NOMO-1 treated with dmso at 0.1 percent for 144 hours (cell line): ENCODE results near the gene SPATA13.

ENCODE experiments used
- DNase-seq: peaks from one replicate; lab custom pipeline; 2025; ENCODE audit not compliant: unreplicated experiment; lab: John Stamatoyannopoulos, UW

SPATA13 gene

DNA sequence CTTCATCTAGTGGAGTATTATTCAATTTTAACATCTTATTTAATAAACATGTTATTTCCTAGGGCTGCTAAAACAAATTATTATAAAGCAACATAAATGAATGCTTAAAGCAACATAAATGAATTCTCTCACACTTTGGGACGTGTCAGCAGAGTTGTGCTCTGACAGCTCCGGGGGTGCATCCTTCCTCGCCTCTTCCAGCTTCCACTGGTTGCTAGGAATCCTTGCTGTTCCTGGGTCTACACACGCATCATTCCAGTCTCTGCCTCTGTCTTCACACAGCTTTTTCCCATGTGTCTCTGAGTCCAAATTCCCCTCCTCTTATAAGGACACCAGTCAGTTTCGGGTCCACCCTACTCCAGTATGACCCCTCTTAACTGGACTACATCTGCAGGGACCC, 21.6 kb upstream of the SPATA13 start:
- DNase-seq: no peak

DNA sequence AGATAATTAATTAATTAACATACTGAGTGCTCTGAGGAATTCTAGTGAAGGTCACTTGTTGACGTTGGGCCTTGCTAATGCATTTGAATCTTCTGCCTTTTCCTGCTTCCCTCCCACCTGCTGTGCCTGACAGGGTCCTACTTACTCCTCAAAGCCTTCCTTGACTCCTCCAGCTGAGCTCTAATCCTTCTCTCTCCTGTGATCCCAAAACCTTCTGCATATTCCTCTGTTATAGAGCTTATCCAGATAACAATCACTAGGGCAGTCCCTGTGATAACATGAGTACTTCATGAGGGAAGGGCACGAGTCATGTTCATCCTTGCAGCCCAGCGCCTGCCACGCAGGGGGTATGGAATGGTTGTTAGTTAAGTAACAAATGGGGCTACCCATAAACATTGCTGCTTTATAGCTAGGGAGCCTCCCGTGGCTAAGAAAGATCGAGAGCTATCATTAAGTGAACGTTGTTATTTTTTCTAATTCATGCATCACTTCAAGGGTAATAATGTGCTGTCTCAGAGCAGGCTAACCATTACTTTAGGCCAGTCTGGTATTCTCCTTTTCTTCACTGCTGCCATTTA, 19.1 kb upstream of the SPATA13 start:
- DNase-seq: no peak

DNA sequence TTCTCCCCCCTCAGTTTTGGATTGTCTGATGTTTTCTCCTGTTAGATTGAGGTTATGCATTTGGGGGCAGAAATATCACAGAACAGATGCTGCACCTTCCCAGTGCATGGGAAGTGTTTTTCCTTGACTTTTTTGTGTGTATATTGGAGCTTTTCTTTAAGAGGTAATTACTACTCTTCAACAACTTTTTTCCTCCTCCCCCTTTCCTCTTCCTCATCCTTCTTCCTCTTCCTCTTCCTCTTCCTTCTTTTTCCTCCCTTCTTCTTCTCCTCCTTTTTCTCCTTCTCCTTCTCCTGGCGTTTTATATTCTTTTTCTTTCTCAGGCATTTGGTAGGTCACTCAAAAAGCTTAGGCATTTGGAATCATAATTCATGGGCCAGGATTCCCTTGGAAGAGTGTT, 18.1 kb upstream of the SPATA13 start:
- no peak for DNase-seq

DNA sequence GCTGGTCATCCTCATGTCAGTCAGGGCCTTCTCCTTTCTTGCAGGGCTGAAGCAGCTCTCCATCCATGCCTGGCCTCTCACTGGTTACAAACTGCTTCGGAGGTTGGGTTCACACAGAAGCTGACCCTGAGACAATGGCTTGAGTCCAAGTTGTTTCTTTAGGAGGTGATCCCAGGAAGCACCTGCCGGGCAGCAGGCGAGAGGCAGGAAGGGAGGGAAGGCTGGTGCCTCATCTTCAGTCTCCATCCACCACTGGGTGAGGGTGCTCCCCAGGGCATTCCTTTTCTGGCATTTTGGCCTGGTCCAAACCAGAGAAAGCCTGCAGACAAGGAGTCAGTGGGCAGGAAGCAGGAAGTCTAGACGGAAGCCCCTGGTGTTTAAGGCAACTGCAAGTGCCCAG, 17.6 kb upstream of the SPATA13 start:
- DNase-seq: no peak

DNA sequence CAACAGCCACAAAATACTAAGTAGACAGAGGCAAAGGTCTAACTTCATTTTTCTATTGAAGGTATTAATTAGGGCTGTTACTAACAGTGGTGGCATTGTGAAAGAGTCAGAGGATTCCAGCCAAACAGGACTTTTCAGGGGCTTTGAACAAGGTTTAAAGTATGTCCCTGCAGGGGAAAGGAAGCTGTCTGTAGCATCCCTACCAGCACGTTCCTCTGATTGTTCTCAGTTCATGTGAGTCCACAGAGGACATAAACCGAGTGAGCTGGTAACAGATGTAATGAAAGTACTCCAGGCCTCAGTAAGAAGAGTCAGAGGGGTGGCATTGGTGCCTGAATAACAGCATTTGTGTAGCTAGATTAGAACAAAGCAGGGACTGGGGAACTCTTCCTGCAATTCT, 15.3 kb upstream of the SPATA13 start:
- DNase-seq: no peak

DNA sequence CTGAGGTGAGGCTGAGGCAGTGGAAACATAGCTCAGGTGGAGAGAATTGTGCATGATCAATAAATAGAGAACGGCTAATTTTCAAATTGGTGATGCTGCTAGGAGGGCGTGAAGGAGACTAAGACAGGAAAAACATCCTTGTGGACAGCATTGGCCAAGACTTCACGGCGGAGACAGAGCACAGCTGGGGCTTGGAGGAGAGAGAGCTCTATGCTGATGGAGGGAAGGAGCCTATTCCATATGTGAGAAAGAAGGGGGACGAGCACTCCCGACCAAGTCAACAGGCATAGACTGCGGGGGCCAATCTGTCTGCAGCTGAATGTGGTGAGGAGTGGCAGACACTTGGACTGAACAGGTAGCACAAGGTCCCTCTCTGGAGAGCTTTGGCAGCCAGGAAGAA, 14.8 kb upstream of the SPATA13 start:
- no peak for DNase-seq

DNA sequence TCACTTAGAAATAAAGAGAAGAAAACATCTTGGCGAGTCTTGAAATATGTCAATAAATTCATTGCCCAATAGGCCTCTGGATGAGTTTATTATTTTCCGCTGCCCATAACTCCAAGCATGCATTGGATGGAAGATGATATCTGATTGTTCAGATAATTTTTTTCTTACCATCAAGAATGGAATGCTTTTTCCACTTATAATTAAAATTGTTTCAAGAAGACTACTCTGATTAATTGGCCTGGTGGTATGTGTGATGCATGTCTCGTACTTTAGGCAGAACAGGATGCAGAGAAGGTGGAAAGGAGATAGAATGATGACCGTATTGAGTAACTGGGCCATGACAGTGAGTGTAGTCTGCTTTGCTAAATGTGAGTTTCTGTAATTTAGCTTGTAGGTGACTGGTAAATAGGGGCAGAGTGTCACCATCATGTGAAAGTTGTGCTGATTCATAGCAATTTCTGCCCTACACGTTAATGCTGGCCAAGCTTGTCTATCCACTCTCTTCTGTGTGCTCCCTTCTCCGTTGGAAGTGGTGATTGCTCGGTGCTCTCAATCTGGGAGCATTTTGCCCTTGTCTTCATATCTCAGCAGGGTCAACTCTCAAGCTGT, 13.5 kb upstream of the SPATA13 start:
- DNase-seq: no peak

DNA sequence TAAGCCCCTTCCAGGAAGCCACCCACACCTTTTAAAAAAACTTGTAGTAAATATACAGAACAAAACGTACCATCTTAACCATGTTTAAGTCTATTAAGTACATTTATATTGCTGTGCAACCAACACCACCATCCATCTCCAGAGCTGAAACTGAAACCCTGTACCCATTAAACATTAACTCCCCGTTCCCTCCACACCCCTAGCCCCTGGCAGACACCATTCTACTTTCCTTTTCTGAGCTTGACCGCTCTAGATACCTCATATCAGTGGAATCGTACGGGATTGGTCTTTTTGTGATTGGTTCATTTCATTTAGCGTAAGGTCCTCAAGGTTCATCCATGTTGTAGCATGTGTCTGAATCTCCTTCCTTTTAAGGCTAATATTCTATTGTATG, 13.0 kb upstream of the SPATA13 start:
- DNase-seq: no peak

DNA sequence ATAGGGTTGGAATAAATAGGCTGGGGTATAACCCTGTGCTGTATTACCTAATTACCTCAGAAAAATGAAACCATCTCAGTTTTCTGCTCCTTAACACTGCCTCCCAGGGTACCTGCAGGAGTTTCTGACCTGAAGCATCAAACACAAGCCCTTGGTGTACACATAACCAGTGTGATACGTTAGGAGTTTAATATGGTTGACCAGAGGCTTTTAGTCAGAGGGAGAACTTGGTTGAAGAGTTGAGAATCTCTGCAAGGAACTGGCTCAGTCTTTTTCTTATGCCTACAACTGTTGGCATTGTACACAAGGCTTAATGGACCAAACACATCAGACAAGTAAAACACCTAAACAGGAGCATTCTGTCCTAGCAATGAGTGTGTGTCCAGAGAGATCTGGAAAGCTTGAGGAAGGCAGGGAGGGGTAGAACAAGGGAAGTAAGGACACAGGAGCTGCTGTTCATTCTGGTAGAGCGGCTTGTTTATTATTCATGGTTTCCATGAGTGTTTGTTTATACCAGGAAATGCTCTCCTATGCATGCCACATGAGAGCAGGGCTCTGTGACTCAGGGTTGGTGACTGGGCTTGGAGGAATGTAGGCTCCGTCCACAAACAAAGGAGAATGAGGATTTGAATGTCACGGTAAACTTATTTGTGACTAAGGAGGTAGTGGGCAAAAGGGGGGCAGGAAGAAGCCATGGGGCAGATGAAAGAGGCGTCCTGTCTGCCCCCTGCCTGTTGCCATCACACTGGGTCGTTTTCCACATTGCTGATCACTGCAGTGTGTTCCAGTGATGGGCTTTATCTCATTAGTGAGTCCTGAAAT, 11.9 kb upstream of the SPATA13 start:
- no peak for DNase-seq

DNA sequence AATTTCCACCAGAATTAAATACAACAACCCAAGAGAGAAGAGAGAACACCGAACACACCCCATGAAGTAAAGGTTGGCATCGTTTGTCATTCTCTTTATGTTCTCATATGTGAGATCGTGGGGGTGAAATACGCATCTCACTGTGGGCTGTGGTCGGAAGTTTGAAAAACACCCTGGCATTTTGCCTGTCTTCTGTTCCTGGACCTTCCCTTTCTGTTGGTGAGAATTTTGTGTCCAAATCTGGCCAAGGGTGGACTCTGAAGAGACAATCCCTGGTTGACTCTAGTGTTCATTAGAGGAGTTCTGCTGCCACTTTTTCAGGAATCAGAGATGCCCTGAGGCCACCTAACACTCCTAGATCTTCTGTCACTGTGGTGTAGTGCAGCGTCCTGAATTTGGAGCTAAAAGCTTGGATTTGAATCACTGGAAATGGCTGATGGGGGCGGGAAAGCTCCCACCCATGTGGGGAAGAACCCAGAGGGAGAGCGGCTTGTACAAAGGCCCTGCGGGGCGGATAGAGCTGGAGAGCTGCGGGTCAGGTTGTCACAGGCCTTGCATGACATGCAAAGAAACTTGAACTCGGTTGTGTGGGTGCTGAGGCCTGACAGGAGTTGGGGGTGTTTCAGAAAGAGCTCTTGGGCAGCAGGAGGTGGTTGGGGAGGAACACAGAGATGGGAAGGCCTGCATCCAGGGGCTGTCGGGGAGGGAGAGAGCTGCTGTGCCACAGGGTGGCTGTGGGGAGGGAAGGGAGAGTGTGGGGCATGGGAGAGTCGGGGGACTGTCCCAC, 11.1 kb upstream of the SPATA13 start:
- no peak for DNase-seq

DNA sequence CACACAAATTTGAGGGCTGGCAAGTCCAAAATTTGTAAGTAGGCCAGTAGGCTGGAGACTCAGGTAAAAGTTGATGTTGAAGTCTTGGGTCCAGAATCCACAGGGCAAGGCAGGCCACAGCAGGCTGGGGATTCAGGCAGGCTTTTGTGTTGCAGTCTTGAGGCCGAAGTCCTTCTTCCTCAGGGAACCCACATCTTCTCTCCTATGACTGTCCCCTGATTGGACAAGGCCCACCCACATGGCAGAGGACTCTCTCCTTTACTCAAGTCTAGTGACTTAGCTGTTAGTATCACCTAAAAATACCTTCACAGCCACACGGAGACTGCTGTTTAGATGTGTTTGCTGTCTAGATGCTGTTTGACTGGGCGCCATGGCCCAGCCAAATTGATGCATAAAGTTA, 9.9 kb upstream of the SPATA13 start:
- DNase-seq: no peak

DNA sequence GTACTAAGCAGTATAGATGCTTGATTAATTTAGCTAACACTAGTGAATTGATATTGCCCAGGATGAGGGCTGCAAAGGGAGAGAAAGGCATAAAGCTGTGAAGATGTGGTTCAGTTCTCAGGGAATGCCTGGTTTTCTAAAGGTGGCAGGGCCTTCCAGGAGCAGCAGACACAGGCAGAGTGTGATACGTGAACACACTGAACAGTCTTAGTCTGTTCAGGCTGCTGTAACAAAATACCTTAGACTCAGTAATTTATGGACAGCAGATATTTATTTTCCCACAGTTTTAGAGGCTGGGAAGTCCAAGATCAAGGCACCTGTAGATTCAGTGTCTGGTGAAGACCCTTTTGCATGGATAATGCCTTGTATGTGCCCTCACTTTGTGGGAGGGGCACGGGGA, 8.7 kb upstream of the SPATA13 start:
- no peak for DNase-seq

DNA sequence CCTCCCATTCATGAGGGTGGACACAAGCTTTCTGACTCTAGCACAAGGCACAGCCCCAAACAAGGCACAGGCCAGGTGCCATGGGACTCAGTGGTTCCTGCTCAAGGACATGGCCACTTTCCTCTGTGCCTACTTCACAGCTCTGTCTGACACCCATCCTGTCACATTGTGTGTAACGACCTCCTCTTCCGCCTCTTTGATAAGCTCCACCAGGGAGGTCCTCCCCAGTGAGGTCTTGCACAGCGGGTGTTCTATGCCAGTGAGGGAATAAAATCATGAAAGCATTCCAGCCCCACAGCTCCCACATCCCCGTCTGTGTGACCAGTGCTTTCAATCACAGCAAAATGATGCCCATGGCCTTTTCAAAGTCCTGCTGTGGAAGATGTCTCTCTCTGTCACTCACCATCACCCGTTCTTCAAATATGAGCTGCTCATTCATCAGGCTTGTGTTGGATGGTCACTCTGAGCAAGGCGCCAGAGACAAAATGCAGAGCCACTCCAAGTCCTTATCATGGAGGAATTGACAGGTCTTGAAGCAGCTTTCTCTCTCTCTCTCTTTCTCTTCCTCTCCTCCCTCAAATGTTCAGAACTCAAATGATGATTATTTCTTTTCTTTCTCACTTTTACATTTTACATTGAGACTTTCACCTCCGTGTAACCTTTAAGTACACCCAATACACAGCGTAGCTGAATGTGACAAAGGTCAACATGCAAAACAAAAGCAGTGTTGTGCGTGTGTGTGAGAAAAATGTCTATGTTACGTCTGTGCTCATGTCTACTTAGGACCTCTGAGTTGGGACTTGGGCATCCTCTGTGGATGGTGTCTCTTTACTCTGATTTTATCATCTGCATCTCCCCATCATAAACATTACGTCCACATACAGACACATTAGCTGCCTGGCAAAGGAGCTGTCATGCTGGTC, 8.0 kb upstream of the SPATA13 start:
- no peak for DNase-seq

DNA sequence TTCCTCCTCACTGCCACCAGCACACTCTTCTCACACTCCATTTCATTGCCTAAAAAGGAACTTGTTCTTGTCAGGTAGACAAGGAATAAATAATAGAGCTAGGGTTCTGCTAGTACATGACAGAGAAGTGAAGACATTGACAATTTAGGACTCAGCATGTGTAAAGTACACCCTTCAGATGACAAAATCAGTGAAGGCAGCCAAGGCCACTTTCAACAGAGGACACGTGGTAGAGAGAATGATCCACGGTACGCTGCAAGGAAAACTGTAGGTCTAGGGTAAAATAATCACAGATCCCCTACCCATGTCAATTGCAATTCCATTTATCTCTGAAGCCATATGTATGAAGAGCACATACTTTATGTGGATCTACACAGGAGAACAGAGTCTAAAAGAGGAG, 7.2 kb upstream of the SPATA13 start:
- no peak for DNase-seq

DNA sequence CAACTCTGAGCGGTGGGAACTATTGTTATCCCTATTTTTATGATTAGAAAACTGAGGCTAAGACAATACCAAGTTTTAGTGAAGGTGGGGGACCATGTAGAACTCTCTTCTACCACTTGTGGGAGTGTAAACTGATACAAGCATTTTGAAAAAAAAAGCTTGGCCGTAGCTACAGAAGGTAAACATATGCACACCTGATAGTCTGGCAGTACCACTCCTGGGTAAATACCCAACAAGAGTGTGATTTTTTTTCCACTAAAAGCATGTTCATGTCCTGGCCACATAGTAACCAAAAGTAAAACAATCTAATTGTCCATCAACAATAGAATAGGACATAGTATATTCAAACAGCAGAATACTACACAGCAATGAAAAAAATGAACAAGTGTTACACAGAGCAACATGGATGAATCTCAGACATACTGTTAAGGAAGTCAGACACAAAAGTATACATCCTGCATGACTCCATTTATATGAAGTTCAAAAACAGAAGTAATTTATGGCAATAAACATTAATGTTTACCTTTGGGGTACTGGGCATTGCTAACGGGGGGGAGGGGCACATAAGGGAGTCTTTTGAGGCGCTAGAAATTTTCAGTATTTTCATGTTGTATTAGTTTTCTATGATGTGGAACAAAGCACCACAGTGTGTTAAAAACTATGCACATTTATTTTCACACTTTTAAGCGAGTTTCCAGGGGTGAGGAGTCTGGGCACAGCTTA, 6.4 kb upstream of the SPATA13 start:
- DNase-seq: no peak

DNA sequence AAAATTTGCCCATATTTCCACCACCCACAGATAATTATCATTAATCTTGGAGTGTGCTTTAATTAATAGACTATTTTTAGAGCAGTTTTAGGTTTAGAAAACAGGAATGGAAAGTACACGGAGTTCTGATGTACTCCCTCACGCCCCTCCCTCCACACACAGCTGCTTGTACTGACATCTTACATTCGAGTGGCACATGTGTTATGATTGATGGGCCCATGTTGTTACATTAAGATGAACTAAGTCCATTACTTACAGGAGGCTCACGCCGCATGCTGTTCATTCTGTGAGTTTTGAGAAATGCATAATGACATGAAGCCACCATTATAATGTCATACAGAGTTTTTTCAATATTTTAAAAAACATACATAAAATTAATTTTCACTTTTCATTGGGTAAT, 1.2 kb upstream of the SPATA13 start:
- DNase-seq: no peak

DNA sequence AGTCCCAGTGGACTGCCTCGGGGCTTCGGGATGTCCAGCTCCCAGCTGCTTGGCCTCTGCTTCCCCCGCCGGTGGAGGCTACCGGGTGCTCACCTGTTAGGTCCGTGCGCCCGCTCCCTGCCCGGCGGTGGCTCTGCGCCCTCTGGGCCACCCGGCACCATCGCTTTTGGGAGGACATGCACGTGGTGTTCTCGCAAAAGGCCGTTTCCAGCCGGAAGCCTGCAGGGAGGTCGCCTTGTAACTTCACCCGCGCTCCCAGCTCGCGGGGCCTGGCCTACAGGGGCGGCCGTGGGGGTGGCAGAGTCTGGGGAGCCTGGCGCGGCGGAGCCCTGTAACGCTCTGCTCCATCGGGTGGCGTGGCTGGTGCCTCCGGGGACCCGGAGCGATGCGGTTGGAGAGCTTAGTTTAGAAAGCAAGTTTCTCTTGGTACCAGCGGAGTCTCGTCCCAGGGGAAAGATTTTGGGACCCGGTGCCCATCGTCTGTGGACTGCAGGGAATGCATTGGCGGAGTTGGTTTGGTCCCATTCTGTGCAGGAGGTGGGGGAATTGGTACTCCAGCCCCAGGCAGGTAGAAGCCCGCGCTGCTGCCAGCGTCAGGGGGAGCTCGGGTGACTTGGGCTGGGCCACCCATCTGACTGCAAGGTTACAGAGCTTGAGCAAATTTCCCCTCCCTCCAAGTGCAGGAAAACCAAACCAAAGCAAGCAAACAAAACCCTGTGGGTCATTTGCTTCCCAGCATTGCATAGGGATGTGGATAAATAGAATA, 673 bp downstream of the SPATA13 start:
- DNase-seq: peak; percentile 1

DNA sequence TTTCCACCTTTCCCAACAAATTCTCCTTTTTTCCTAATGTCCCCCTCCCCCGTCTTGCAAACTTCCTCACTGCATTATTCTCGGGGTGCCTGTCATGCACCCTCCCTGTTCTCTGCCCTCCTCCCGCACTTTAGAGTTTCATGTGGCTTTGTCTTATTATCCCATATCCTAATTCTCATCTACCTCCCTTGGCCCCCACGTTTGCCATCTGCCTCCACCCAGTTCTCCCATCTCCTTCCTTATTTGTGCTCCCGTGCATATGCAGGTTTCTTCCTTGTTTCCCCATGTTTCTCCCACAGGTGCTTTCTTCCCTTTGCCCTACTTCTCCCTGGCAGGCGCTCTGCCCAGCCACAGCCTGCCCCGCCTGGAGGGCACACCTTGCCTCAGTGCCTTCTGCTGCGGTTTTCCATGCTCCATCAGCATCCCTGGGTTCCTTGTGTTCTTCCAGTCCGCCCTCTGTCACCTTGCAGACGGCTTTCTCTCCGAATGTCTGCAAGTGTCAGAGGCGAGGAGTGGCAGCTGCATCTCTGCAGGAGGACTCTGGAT, 1.5 kb downstream of the SPATA13 start:
- DNase-seq: no peak

DNA sequence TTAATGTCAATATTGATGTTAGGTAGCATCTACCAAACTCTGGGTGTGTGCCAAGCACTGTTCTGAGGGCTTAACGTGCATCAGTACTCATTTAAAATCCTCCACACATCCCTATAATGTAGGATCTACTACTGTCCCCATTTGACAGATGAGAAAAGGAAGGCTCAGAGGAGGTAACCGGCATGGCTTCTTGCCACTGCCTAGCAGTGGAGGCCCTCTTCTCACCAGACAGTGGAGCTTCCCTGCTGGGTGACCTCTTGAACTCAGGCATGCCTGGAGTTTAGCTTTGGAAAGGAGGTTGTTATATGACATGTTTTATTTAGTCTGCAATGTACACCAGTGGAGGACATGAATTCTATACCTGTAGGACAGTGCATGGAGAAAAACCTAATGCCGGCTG, 2.1 kb downstream of the SPATA13 start:
- DNase-seq: no peak
